ENCODE measurements around the gene DPF3.

DPF3 gene

GRCh38 chr14:72673179-72673578, 220.7 kb downstream of the DPF3 start:
- no peak for DNase-seq

GRCh38 chr14:72666610-72667009, 227.3 kb downstream of the DPF3 start:
- no peak for DNase-seq

DNA sequence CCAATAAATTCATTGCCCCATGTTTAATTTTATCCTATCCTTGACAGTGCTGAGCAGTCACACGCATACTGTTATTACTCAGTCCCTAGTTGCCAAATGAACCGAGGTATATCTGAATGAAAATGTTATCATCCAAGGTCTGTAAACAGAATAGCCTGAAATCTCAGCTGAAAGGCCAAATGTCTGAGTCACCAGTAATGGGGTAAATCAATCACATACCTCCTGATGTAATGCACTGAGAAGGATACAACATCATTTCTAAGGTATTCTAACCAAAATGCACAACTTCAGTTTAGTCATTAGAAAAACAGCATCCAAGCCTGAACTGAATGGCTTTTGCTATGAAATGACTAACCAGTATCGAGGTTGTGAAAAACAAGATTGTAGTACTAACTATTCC, 228.6 kb downstream of the DPF3 start:
- no peak for DNase-seq

DNA sequence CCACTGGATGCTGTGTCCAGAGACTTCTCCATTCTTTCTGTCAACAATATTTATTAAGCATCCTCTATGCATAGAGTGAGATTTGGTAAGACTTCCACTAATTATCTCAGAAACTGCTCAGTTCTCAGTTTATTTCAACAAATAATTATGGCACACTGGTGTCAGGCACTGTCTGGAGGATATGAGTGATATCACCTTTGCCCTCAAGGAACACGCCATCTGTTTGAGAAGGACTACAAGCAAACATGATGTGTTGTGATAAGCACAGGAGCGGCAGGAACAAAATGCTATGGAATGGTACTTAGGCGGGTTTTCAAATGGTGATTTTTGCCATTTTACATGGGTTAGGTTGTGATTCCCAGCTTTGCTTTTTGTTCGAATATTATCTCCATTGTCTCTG, 229.2 kb downstream of the DPF3 start:
- no peak for DNase-seq

DNA sequence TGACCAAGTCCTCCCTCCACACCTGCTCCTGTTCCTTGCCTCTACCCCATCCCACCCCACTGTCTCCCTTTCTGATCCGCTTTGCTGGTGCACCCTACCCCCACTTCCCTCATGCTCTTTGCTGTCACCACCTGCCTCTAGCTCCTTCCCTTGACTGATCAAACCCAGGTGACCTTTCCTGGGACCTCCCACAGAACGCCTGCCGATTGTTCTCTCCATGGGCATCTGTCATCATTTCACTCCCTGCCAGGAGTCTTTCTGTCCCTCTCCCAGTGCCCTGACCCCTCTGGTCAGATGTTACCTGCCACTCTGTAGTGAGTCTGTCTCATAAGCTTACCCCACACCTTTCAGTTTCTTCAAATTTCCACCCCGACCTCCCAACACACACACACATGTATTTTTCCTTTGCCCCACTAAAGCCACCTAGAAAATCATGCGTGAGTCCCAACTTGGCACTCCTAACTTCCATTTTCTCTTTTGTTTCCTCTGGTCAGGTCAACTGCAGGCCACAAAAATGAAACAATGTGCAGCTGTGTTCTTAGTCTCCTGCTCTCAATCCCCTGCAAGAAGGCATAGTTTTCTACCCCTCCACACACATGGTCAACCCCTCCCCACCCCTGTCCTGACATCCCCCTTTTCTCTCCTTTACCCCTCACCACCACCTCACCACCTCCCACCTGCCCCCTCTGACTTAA, 229.8 kb downstream of the DPF3 start:
- no peak for DNase-seq

DNA sequence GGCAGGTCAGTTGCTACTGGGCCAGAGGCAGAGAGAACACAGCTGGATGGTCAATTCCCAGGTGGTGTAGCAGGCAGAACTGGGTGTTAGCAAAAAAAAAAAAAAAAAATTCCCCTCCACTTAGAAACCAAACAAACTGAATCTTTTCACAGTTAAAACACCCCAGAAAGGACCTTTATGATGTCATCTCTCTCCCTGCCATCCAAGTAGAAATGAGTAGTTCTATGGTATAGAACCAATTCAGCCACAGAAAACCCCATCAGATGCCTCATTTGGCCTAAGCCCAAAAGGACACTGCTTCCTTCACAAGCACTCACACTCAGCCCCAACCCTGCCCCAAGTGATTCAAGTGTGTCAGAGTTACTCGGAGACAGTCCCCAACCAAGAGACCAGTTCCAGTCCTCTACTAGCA, 230.8 kb downstream of the DPF3 start:
- DNase-seq = no peak

- DNase-seq = no peak
These were observed 231.7 kb downstream of the DPF3 start for GRCh38 chr14:72662214-72662613.

DNA sequence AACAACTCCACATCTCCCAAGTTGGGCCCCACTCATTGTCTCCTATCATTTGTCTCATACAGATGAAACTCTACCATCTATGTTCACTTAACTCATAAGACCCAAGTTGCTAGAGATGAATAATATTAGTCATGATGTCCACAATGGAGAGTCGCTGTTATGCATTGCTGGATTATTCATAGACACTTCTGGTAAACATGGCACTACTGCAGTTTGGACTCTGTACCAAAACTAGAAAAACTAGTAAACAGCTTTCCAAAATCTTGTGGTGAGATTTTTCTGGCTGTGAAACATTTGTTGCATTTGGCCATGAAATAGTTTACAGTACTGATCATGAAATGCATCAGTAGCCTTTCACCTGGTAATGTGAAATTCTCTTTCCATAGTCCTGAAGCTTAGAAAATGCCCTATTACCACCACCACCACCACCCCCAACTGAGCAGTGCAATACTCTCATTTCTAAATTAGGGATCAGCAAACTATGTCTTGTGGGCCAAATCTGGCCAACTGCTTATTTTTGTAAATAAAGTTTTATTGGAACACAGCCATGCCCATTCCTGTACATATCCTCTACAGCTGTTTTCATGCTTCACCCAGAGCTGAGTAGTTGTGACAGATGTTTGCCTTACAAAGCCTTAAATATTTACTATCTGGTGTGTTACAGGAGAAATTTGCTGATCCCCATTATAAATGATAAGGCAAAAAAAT, 236.5 kb downstream of the DPF3 start:
- no peak for DNase-seq

DNA sequence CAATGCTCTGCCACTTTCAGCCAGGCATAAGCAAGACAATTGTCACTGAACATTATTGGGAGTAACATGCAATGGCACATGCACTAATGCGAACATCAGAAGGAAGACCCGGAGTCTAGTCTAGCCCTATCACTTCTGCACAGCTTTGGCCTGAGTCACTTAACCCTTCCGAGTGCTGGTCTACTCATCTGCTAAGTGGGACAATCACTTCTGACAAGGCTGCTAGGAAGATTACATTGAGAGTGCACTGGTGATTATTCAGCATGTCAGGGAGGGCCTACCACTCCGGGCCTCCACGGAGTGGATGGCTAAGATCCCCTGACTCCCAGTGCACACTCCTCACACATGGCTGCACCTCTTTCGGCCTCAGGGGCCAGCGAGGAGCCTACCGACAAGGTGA, 240.9 kb downstream of the DPF3 start:
- DNase-seq = no peak

DNA sequence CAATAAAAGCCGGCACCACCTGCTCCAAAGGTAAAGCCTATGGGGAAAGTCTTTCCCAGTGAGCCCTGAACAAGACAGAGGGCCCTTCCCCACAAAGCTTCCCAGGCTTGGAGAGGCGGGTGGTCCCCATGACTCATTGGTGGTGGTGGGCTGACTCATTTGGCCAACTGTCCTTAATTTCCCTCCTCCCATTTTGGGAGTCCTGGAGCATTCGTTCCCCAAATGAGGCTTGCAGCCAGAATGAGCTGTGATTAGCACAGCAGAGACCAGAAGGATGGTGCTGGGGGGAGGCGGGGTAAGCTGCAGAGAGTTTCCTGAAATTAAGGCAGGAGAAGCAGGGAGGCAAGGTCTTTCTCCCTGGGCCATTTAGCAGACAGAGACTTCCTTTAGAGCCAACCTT, 241.7 kb downstream of the DPF3 start:
- DNase-seq = no peak

DNA sequence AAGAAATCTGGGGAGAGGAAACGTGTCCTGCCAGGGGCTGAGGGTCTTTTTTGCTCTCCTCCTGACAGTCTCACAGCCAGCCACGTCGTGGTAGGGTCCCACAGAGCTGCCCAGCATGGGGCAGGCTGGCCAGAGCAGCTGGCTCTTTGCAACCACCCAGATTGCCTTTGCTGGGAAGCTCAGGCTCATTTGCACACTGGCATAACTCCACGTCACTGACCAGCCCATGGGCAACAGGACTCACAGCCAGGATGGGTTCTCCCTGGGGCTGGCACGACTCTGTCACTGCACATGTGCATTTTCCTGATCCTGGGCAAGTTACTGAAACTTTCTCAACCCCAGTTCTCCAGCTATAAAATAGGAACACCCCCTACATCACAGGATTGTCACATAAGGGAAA, 242.2 kb downstream of the DPF3 start:
- DNase-seq = no peak

DNA sequence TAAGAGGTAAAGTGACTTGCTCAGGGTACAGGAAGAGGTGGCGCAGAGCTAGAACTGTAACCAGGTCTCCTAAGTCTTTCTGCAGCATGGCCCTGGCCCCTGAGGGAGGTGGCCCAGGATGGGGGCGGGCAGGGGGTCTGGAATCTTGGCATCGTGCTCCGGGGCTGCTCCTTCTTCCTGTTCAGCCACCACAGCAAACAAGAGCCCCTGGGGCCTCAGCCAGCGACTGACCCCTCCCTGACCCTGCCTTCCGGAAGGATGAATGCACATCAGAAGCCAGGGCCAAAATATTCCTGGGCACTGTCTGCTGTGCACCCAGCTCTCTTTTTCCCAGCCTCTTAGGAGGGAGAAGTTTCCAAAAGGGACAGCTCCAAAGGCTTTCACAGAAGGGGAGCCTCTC, 242.8 kb downstream of the DPF3 start:
- DNase-seq = no peak

- no peak for DNase-seq
These were observed 244.2 kb downstream of the DPF3 start for GRCh38 chr14:72649603-72650227.

- no peak for DNase-seq
These were observed 246.1 kb downstream of the DPF3 start for GRCh38 chr14:72647782-72648181.

GRCh38 chr14:72646861-72647528, 246.9 kb downstream of the DPF3 start:
- DNase-seq = no peak

DNA sequence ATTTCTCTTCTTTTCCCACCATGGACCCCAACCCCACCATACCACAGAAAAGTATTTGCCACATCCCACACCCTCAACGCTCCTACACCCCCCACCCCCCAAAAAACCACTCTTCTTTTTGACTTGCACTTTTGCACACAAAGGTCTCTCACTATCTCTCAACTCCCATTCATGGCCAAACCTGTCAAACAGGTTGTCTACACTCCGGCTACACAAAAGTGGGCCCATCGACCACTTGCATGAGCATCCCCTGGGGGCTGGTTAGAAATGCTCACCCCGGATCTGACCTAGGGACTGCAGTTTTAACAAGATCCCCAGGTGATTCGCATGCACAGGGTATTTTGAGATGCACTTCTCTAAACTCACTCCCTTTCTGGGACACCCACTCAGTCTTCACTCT, 248.2 kb downstream of the DPF3 start:
- no peak for DNase-seq

- no peak for DNase-seq
These were observed 249.0 kb downstream of the DPF3 start for GRCh38 chr14:72644758-72645489.

DNA sequence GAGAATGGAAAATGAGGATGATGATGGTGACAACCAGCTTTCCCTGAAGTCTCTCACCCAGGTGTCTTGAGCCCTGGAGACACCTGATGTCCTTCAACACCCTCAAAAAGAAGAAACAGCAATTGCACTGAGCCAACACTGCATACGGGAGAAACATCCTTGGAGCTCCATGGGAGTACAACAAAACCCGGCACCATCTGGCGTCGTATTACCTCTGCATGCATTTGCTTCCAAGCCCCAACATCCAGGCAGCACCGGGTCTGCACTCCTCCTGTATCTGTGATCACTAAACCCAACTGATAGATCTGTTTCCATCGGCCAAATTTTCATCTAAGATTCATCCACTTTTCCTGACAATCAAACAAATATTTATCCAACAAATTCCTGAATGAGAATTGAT, 249.9 kb downstream of the DPF3 start:
- no peak for DNase-seq

DNA sequence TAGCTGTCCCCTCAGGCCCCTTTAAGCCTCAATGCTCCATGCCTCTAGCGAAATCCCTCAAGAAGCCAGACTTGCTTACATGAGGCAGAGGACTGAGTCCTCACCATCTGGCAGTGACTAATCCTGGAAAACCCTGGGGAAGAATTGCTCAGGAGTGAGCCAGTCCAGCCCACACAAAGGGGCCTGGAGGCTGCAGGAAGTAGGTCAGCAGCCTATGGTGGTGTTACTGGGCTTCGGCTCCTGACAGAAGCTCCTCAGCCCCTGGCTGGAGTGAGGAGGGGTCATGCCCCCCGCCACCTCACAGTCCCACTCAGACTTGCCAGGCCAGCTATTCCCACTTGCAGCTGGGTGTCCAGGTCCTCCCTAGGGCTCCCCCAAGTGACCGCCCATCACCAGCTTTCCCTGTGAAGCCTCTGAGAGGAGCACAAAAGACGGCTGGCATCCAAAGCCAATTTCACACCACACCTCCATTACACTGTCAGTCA, 250.5 kb downstream of the DPF3 start:
- no peak for DNase-seq

GRCh38 chr14:72640911-72641485, 252.9 kb downstream of the DPF3 start:
- DNase-seq = no peak

- no peak for DNase-seq
These were observed 255.9 kb downstream of the DPF3 start for GRCh38 chr14:72638021-72638420.

GRCh38 chr14:72636871-72637270, 257.0 kb downstream of the DPF3 start:
- DNase-seq = no peak

- no peak for DNase-seq
These were observed 257.8 kb downstream of the DPF3 start for GRCh38 chr14:72636094-72636493.
